ENCODE results near the gene PTPN7.

PTPN7 gene

GRCh38 chr1:202101184-202101583, 59.2 kb downstream of the PTPN7 start:
- no peak for DNase-seq
